CD4-positive, alpha-beta T cell (primary cell): Measurements from ENCODE around the gene SWAP70. TPM values are rescaled to one million over a fixed set of nuclear protein-coding genes. Genes with fewer than 3 reads are reported as not detected.

Experiments used
- ATAC-seq: fragments of 200-7000 bp; cut with Tn5 transposase; one replicate; pipeline ENCODE4 v1.10.0; 2022; ENCODE audit warnings: mild to moderate bottlenecking; ENCODE audit not compliant: poor library complexity
- CTCF ChIA-PET: fragments of 350-600 bp; sonication (Branson Sonifier 250); formaldehyde crosslinking; loops from one replicate; lab custom pipeline; 2021; ENCODE audit warnings: antibody characterized with exemption, inconsistent platforms; lab: Charles Lee
- POLR2A ChIA-PET: fragments of 350-600 bp; sonication (Branson Sonifier 250); formaldehyde crosslinking; loops from one replicate; lab custom pipeline; 2021; ENCODE audit warnings: antibody characterized with exemption, inconsistent platforms; lab: Charles Lee
- DNase-seq, 14 experiments: peaks; one replicate each; pipeline ENCODE4 v3.0.0-alpha.2; 2013 to 2020; ENCODE audit warnings: mixed read lengths in 2 of 14
- H3K27ac ChIP-seq, 2 donors: one replicate each; pipeline versions ENCODE4 v1.5.1 to v1.7.0; 2013; ENCODE audit warnings: low read length in 2 of 2, low read depth in 1 of 2, mild to moderate bottlenecking in 1 of 2
- H3K27me3 ChIP-seq, 2 experiments: 1 replicate in 1 of 2; 2 replicates in 1 of 2; pipeline versions ENCODE4 v1.6.1 to v1.7.0; 2013; ENCODE audit warnings: low read length in 2 of 2, control low read depth in 1 of 2, mild to moderate bottlenecking in 1 of 2, moderate library complexity in 1 of 2; ENCODE audit not compliant: insufficient read depth in 2 of 2, control insufficient read depth in 1 of 2
- H3K36me3 ChIP-seq: one replicate; pipeline ENCODE4 v1.6.1; 2013; ENCODE audit warnings: low read length, control low read depth; ENCODE audit not compliant: insufficient read depth
- H3K4me1 ChIP-seq: one replicate; pipeline ENCODE4 v1.6.1; 2013; ENCODE audit warnings: low read length, control low read depth; ENCODE audit not compliant: insufficient read depth
- H3K4me3 ChIP-seq: one replicate; pipeline ENCODE4 v1.5.1; 2013; ENCODE audit warnings: mild to moderate bottlenecking, low read length, moderate library complexity
- H3K9me3 ChIP-seq, 2 experiments: 1 replicate in 1 of 2; 2 replicates in 1 of 2; pipeline versions ENCODE4 v1.6.1 to v1.7.0; 2013; ENCODE audit warnings: low read length in 2 of 2, mild to moderate bottlenecking in 2 of 2, control low read depth in 1 of 2, moderate library complexity in 1 of 2; ENCODE audit not compliant: control insufficient read depth in 1 of 2, insufficient read depth in 1 of 2
- H3K27ac Mint-ChIP-seq: one replicate; pipeline ENCODE4 v1.8.0; 2020; ENCODE audit warnings: mixed read lengths
- H3K27me3 Mint-ChIP-seq: one replicate; pipeline ENCODE4 v1.8.0; 2021; ENCODE audit warnings: mixed read lengths
- H3K36me3 Mint-ChIP-seq: one replicate; pipeline ENCODE4 v1.8.0; 2021; ENCODE audit warnings: low read depth, mixed read lengths
- H3K4me1 Mint-ChIP-seq: one replicate; pipeline ENCODE4 v1.8.0; 2021; ENCODE audit warnings: low read depth, mixed read lengths
- H3K4me3 Mint-ChIP-seq: one replicate; pipeline ENCODE4 v1.8.0; 2020; ENCODE audit warnings: mild to moderate bottlenecking, mixed read lengths
- H3K9me3 Mint-ChIP-seq: one replicate; pipeline ENCODE4 v1.8.0; 2020; ENCODE audit warnings: mixed read lengths
- CTCF ChIP-seq: fragments of 200-600 bp; IDR thresholded peaks from one replicate; pipeline ENCODE4 v1.8.0; 2022; ENCODE audit warnings: antibody characterized with exemption, mild to moderate bottlenecking
- intact Hi-C, 2 experiments: fragments of 100-400 bp; cut with DNase I in 1 of 2; cut with micrococcal nuclease in 1 of 2; formaldehyde crosslinking; loops; one replicate each; pipeline versions ENCODE4 v1.15.1 to v1.9.0; 2023 to 2025; cut with DNase I, micrococcal nuclease
- total RNA-seq, 174 experiments: library from RNA in 2 of 174; stranded (reverse) in 2 of 174; gene quantifications; one replicate each; pipeline ENCODE4 v1.2.3 and lab custom pipeline; 2021 to 2026

Gene SWAP70
- total RNA-seq, 2 experiments from 2014 or later = 4.0 to 4.1 TPM

GRCh38 chr11:9762531-9762930, 98.7 kb downstream of the SWAP70 start:
- H3K4me1 Mint-ChIP-seq = peaks cover 16% of the 10 kb centered on the region
- DNase-seq (no peak), ATAC-seq (no peak)
- H3K4me3 Mint-ChIP-seq = no peak overlapping the region
- H3K27me3 ChIP-seq = no peaks in the 10 kb centered on the region
- no peak overlapping the region for H3K27ac Mint-ChIP-seq
- no peaks in the 10 kb centered on the region for H3K9me3 ChIP-seq
- peaks cover 18% of the 10 kb centered on the region for H3K4me1 ChIP-seq
- no peaks in the 10 kb centered on the region for H3K36me3 Mint-ChIP-seq
- intact Hi-C loops = loop anchor here in 1 of 2 experiments (10.0 kb wide), 1 partner anchor 972 kb away; no protein-coding TSS in a partner anchor
- POLR2A ChIA-PET = no interaction called here
- no peaks in the 10 kb centered on the region for H3K27me3 Mint-ChIP-seq
- TF ChIP-seq CTCF = no peak
- CTCF ChIA-PET = interaction anchor here (0.7 kb wide), 1 partner anchor 14 kb away, joined by 3 read pairs; no protein-coding TSS in a partner anchor
- no peak overlapping the region for H3K4me3 ChIP-seq
- H3K36me3 ChIP-seq = no peaks in the 10 kb centered on the region
- no peaks in the 10 kb centered on the region for H3K9me3 Mint-ChIP-seq
- H3K27ac ChIP-seq = no peak overlapping the region

- no peak for TF ChIP-seq CTCF
- ATAC-seq (no peak), DNase-seq (no peak)
- no peaks in the 10 kb centered on the region for H3K36me3 Mint-ChIP-seq
- peaks cover 11% of the 10 kb centered on the region for H3K4me1 Mint-ChIP-seq
- intact Hi-C loops = loop anchor here in 1 of 2 experiments (10.0 kb wide), 1 partner anchor 972 kb away; no protein-coding TSS in a partner anchor
- no peak overlapping the region for H3K4me3 Mint-ChIP-seq
- H3K27me3 Mint-ChIP-seq = no peaks in the 10 kb centered on the region
- POLR2A ChIA-PET = no interaction called here
- CTCF ChIA-PET = interaction anchor here (0.6 kb wide), 1 partner anchor 599 kb away, joined by 4 read pairs; no protein-coding TSS in a partner anchor
- Histone ChIP-seq H3K4me3 (no peak overlapping the region), H3K9me3 (no peaks in the 10 kb centered on the region), H3K36me3 (no peaks in the 10 kb centered on the region), H3K27ac (no peak overlapping the region), H3K27me3 (no peaks in the 10 kb centered on the region), H3K4me1 (peaks cover 13% of the 10 kb centered on the region)
- no peak overlapping the region for H3K27ac Mint-ChIP-seq
- H3K9me3 Mint-ChIP-seq = no peaks in the 10 kb centered on the region
These were observed 99.4 kb downstream of the SWAP70 start for GRCh38 chr11:9763301-9763700.

- intact Hi-C loops = loop anchor here in 1 of 2 experiments (10.0 kb wide), 1 partner anchor 969 kb away; no protein-coding TSS in a partner anchor
- no peak overlapping the region for H3K27ac Mint-ChIP-seq
- ChIA-PET CTCF (no interaction called here), POLR2A (no interaction called here)
- H3K4me3 Mint-ChIP-seq = no peak overlapping the region
- Histone ChIP-seq H3K27me3 (no peaks in the 10 kb centered on the region), H3K4me1 (no peaks in the 10 kb centered on the region), H3K27ac (no peak overlapping the region), H3K36me3 (no peaks in the 10 kb centered on the region), H3K9me3 (no peaks in the 10 kb centered on the region), H3K4me3 (no peak overlapping the region)
- no peaks in the 10 kb centered on the region for H3K27me3 Mint-ChIP-seq
- TF ChIP-seq CTCF = no peak
- ATAC-seq (no peak), DNase-seq (no peak)
- no peaks in the 10 kb centered on the region for H3K9me3 Mint-ChIP-seq
- H3K4me1 Mint-ChIP-seq = no peaks in the 10 kb centered on the region
- no peaks in the 10 kb centered on the region for H3K36me3 Mint-ChIP-seq
These were observed 101.6 kb downstream of the SWAP70 start for GRCh38 chr11:9765320-9766101.
